Stomach (tissue), 9 donors: ENCODE data around the gene ADRA2C. TPM values are rescaled to one million over a fixed set of nuclear protein-coding genes. Genes with fewer than 3 reads are reported as not detected.

Experiments
- DNase-seq, 2 donors: peaks; one replicate each; pipeline versions ENCODE4 v3.0.0 to v3.0.0-alpha.2; 2013 to 2019
- H3K27ac ChIP-seq, 5 donors: fragments of 200-600 bp in 4 of 5; sonication (generic) in 4 of 5; one replicate each; pipeline ENCODE4 v1.5.1; 2013 to 2019; ENCODE audit warnings: mild to moderate bottlenecking in 1 of 5, moderate library complexity in 1 of 5
- H3K27me3 ChIP-seq, 3 donors: fragments of 200-600 bp; sonication (generic); one replicate each; pipeline ENCODE4 v1.5.1; 2017 to 2019; ENCODE audit warnings: mixed run types in 1 of 3
- H3K36me3 ChIP-seq, 4 donors: fragments of 200-600 bp; sonication (generic); 1 replicate in 3 of 4; 2 replicates in 1 of 4; pipeline ENCODE4 v1.5.1; 2016 to 2019
- H3K4me1 ChIP-seq, 4 donors: fragments of 200-600 bp; sonication (generic); one replicate each; pipeline ENCODE4 v1.5.1; 2016 to 2019
- H3K4me3 ChIP-seq, 4 donors: fragments of 200-600 bp; sonication (generic) in 3 of 4; one replicate each; pipeline ENCODE4 v1.5.1; 2016 to 2019; ENCODE audit warnings: mild to moderate bottlenecking in 1 of 4
- H3K9me3 ChIP-seq, 4 donors: fragments of 200-600 bp; sonication (generic); one replicate each; pipeline ENCODE4 v1.5.1; 2016 to 2019
- CTCF ChIP-seq, 7 experiments: fragments of 450-650 bp in 4 of 7; fragments of 200-600 bp in 3 of 7; sonication (generic) in 3 of 7; IDR thresholded peaks; one replicate each; pipeline ENCODE4 v1.5.1; 2016 to 2019; ENCODE audit warnings: antibody characterized with exemption in 7 of 7, control low read depth in 2 of 7, mild to moderate bottlenecking in 1 of 7
- EP300 ChIP-seq: sonication (generic); formaldehyde crosslinking; IDR thresholded peaks from one replicate; pipeline ENCODE4 v1.6.1; 2017; ENCODE audit warnings: antibody characterized with exemption
- POLR2A ChIP-seq, 4 donors: fragments of 450-650 bp; IDR thresholded peaks; one replicate each; pipeline ENCODE4 v1.6.1; 2016; ENCODE audit warnings: antibody characterized with exemption in 4 of 4, control low read depth in 2 of 4, mild to moderate bottlenecking in 1 of 4, moderate library complexity in 1 of 4
- POLR2AphosphoS5 ChIP-seq, 3 donors: sonication (generic); formaldehyde crosslinking; IDR thresholded peaks; one replicate each; pipeline ENCODE4 v1.6.1; 2016; ENCODE audit warnings: antibody characterized with exemption in 3 of 3
- WGBS, 5 donors: extraction: QIAGEN DNeasy Blood & Tissue Kit in 3 of 5; methylation state at CpG; one replicate each; pipeline versions ENCODE4 v1.1.5 to v1.1.7; 2013 to 2018; 5-methylcytosine and 5-hydroxymethylcytosine counted together
- intact Hi-C: fragments of 100-400 bp; cut with DNase I; formaldehyde crosslinking; loops from one replicate; pipeline ENCODE4 v1.15.1; 2023; ENCODE audit warnings: low total_unique reads
- polyA plus RNA-seq, 3 donors: library from polyadenylated mRNA; stranded (reverse); fragments of 200-250 nt; gene quantifications; one replicate each; pipeline ENCODE4 v1.2.3, GENCODE V29; 2013
- total RNA-seq, 5 donors: library from RNA; depleted of rRNA; stranded (reverse); fragments of >200 nt; gene quantifications; one replicate each; pipeline versions ENCODE4 v1.1.0 to v1.2.3, GENCODE V29; 2014 to 2016
- donor health status: healthy with polysubstance abuse.
- donor health status: Bipolar disorder and iron deficiency.
- donor health status: healthy.

Gene ADRA2C
- total and polyA plus RNA-seq, 8 donors: 0.31 to 12.6 (median 1.3) TPM; not detected in 2

- H3K4me3 ChIP-seq: no peak overlapping the region
- intact Hi-C loops: no loop called here
- 29 to 46% (median 36%) methylated on average over 4 to 9 of the region's 9 CpGs for WGBS, 5 donors
- TF ChIP-seq POLR2AphosphoS5 (IDR thresholded peaks at IDR 0.05) (no peak), CTCF (IDR thresholded peaks at IDR 0.05) (no peak), POLR2A (IDR thresholded peaks at IDR 0.05) (no peak)
- H3K27me3 ChIP-seq: peaks cover 0 to 72% (median 33%) of the 10 kb centered on the region in 3 donors
- no peak overlapping the region for H3K27ac ChIP-seq
- no peak for DNase-seq
- no peaks in the 10 kb centered on the region for H3K4me1 ChIP-seq
- no peaks in the 10 kb centered on the region for H3K36me3 ChIP-seq
- H3K9me3 ChIP-seq: peaks cover 0 to 6% (median 2%) of the 10 kb centered on the region in 4 donors
Measured at GRCh38 chr4:3733195-3733594, 33.0 kb upstream of the ADRA2C start.

- H3K27me3 ChIP-seq: peaks cover 0 to 73% (median 19%) of the 10 kb centered on the region in 3 donors
- peaks cover 0 to 6% (median 2%) of the 10 kb centered on the region in 4 donors for H3K9me3 ChIP-seq
- TF ChIP-seq POLR2AphosphoS5 (IDR thresholded peaks at IDR 0.05): no peak
- TF ChIP-seq EP300: no peak
- TF ChIP-seq POLR2A (IDR thresholded peaks at IDR 0.05): no peak
- TF ChIP-seq CTCF (IDR thresholded peaks at IDR 0.05): no peak
- 83 to 93% (median 91%) methylated on average over 14 of the region's 14 CpGs for WGBS, 5 donors
- no peak overlapping the region for H3K27ac ChIP-seq
- H3K36me3 ChIP-seq: no peaks in the 10 kb centered on the region
- intact Hi-C loops: no loop called here
- no peaks in the 10 kb centered on the region for H3K4me1 ChIP-seq
- H3K4me3 ChIP-seq: no peak overlapping the region
- DNase-seq: no peak
Measured at GRCh38 chr4:3735196-3735595, 31.0 kb upstream of the ADRA2C start.

GRCh38 chr4:3736290-3736689 is 29.9 kb upstream of the ADRA2C start:
- H3K27me3 ChIP-seq: peaks cover 0 to 73% (median 19%) of the 10 kb centered on the region in 3 donors
- 69 to 78% (median 76%) methylated on average over 5 of the region's 5 CpGs for WGBS, 5 donors

GRCh38 chr4:3736806-3737205 is 29.4 kb upstream of the ADRA2C start:
- Histone ChIP-seq H3K4me1 (no peaks in the 10 kb centered on the region), H3K9me3 (peaks cover 0 to 4% (median 0%) of the 10 kb centered on the region in 4 donors), H3K4me3 (no peak overlapping the region), H3K36me3 (no peaks in the 10 kb centered on the region), H3K27ac (no peak overlapping the region), H3K27me3 (peaks cover 0 to 73% (median 13%) of the 10 kb centered on the region in 3 donors)
- WGBS, 5 donors: 52 to 74% (median 70%) methylated on average over 6 of the region's 6 CpGs
- DNase-seq: no peak
- intact Hi-C loops: no loop called here
- TF ChIP-seq POLR2AphosphoS5 (IDR thresholded peaks at IDR 0.05) (no peak), EP300 (no peak), CTCF (IDR thresholded peaks at IDR 0.05) (no peak), POLR2A (IDR thresholded peaks at IDR 0.05) (no peak)

More at GRCh38 chr4:3736290-3736689, 29.9 kb upstream of the ADRA2C start:
- H3K9me3 ChIP-seq: peaks cover 0 to 5% (median 2%) of the 10 kb centered on the region in 4 donors
- intact Hi-C loops: no loop called here
- no peaks in the 10 kb centered on the region for H3K36me3 ChIP-seq
- no peak overlapping the region for H3K4me3 ChIP-seq
- no peaks in the 10 kb centered on the region for H3K4me1 ChIP-seq
- DNase-seq: no peak
- TF ChIP-seq CTCF (IDR thresholded peaks at IDR 0.05) (no peak), POLR2A (IDR thresholded peaks at IDR 0.05) (no peak), EP300 (no peak), POLR2AphosphoS5 (IDR thresholded peaks at IDR 0.05) (no peak)
- H3K27ac ChIP-seq: no peak overlapping the region
